Measurements from ENCODE around the gene DCP1A.

DNA sequence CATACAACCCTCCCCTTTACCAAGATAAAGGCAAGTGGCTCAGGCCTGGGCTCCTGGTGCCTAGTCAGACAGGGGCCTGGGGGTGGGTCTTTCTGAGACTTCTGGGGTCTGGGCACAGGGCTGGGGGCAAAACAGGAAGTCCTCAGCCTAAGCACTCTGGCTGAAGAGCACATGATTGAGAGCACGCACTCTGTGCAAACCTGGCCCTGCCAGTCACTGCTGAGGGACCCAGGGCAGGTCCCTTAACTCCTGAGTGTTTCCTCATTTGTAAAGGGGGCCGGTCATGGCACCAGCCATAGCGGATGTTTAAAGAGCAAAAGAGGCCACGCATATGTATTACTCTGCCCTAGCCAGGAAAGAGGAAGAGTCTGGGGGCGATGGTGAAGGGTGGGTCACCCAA lies 107.5 kb downstream of the DCP1A start:
- TF ChIP-seq, protein P1, sequence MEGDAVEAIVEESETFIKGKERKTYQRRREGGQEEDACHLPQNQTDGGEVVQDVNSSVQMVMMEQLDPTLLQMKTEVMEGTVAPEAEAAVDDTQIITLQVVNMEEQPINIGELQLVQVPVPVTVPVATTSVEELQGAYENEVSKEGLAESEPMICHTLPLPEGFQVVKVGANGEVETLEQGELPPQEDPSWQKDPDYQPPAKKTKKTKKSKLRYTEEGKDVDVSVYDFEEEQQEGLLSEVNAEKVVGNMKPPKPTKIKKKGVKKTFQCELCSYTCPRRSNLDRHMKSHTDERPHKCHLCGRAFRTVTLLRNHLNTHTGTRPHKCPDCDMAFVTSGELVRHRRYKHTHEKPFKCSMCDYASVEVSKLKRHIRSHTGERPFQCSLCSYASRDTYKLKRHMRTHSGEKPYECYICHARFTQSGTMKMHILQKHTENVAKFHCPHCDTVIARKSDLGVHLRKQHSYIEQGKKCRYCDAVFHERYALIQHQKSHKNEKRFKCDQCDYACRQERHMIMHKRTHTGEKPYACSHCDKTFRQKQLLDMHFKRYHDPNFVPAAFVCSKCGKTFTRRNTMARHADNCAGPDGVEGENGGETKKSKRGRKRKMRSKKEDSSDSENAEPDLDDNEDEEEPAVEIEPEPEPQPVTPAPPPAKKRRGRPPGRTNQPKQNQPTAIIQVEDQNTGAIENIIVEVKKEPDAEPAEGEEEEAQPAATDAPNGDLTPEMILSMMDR (conservative IDR thresholded peaks at IDR 0.05; ENCODE audit: low read depth in 2 of 2): no peak
- TF ChIP-seq, protein P2, sequence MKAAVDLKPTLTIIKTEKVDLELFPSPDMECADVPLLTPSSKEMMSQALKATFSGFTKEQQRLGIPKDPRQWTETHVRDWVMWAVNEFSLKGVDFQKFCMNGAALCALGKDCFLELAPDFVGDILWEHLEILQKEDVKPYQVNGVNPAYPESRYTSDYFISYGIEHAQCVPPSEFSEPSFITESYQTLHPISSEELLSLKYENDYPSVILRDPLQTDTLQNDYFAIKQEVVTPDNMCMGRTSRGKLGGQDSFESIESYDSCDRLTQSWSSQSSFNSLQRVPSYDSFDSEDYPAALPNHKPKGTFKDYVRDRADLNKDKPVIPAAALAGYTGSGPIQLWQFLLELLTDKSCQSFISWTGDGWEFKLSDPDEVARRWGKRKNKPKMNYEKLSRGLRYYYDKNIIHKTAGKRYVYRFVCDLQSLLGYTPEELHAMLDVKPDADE (IDR thresholded peaks at IDR 0.05): no peak
- TF ChIP-seq JUNB (IDR thresholded peaks at IDR 0.05; ENCODE audit: unreplicated experiment) (no peak), POLR2AphosphoS5 (IDR thresholded peaks at IDR 0.05; ENCODE audit: low read depth) (no peak), EZH2 (IDR thresholded peaks at IDR 0.05; ENCODE audit: low read depth, unreplicated experiment) (no peak), EZH2phosphoT487 (IDR thresholded peaks at IDR 0.05; ENCODE audit: unreplicated experiment) (no peak), CREB1 (CRISPR knock-in tag; IDR thresholded peaks at IDR 0.05; ENCODE audit: low read depth) (no peak), ZNF114 (CRISPR knock-in tag; IDR thresholded peaks at IDR 0.05) (no peak)
- TF ChIP-seq, protein P3, sequence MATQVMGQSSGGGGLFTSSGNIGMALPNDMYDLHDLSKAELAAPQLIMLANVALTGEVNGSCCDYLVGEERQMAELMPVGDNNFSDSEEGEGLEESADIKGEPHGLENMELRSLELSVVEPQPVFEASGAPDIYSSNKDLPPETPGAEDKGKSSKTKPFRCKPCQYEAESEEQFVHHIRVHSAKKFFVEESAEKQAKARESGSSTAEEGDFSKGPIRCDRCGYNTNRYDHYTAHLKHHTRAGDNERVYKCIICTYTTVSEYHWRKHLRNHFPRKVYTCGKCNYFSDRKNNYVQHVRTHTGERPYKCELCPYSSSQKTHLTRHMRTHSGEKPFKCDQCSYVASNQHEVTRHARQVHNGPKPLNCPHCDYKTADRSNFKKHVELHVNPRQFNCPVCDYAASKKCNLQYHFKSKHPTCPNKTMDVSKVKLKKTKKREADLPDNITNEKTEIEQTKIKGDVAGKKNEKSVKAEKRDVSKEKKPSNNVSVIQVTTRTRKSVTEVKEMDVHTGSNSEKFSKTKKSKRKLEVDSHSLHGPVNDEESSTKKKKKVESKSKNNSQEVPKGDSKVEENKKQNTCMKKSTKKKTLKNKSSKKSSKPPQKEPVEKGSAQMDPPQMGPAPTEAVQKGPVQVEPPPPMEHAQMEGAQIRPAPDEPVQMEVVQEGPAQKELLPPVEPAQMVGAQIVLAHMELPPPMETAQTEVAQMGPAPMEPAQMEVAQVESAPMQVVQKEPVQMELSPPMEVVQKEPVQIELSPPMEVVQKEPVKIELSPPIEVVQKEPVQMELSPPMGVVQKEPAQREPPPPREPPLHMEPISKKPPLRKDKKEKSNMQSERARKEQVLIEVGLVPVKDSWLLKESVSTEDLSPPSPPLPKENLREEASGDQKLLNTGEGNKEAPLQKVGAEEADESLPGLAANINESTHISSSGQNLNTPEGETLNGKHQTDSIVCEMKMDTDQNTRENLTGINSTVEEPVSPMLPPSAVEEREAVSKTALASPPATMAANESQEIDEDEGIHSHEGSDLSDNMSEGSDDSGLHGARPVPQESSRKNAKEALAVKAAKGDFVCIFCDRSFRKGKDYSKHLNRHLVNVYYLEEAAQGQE (IDR thresholded peaks at IDR 0.05; ENCODE audit: unreplicated experiment): no peak

Measured in GM23338 (cell line).